Gastrocnemius medialis (tissue), 4 donors: ENCODE measurements around the gene UNC93A.
"Not testable (repeated sequence)": the region's sequence is repeated elsewhere in the genome, so short reads cannot be mapped to it uniquely, and the experiment has no call there.

Experiments used
- CTCF ChIP-seq, 5 experiments: fragments of 450-650 bp in 3 of 5; fragments of 200-600 bp in 2 of 5; sonication (generic) in 2 of 5; IDR thresholded peaks in 4 of 5; conservative IDR thresholded peaks in 1 of 5; 1 replicate in 4 of 5; 2 replicates in 1 of 5; pipeline ENCODE4 v1.5.1; 2016 to 2019; ENCODE audit warnings: antibody characterized with exemption in 5 of 5, mild to moderate bottlenecking in 3 of 5, moderate library complexity in 3 of 5
- POLR2A ChIP-seq, 2 donors: fragments of 450-650 bp; IDR thresholded peaks; one replicate each; pipeline ENCODE4 v1.6.1; 2017; ENCODE audit warnings: antibody characterized with exemption in 2 of 2, mild to moderate bottlenecking in 2 of 2, moderate library complexity in 2 of 2

- TF ChIP-seq CTCF (IDR thresholded peaks at IDR 0.05 in 4 of 5, conservative IDR thresholded peaks at IDR 0.05 in 1 of 5); POLR2A (IDR thresholded peaks at IDR 0.05): not testable (repeated sequence)
Observed at GRCh38 chr6:167358394-167358793, 67.3 kb downstream of the UNC93A start.
